HL-60 (cell line): ENCODE measurements around the gene HOXB6.

Source experiments
- DNase-seq, 2 experiments: peaks; one replicate each; pipeline ENCODE4 v3.0.0-alpha.2; 2010 to 2020; ENCODE audit warnings: low read depth in 1 of 2, low spot score in 1 of 2
- H3K27ac ChIP-seq: fragments of 250-450 bp; sonication (Bioruptor Pico); replicated peaks from 2 replicates; pipeline ENCODE4 v1.5.1; 2020; ENCODE audit warnings: mild to moderate bottlenecking, moderate library complexity
- H3K27me3 ChIP-seq: fragments of 250-450 bp; sonication (Bioruptor Pico); 2 replicates; pipeline ENCODE4 v1.5.1; 2021; ENCODE audit warnings: mild to moderate bottlenecking, moderate library complexity; ENCODE audit not compliant: insufficient read depth, poor library complexity, severe bottlenecking
- H3K4me3 ChIP-seq: replicated peaks from 2 replicates; pipeline ENCODE4 v1.5.1; 2011; ENCODE audit warnings: mild to moderate bottlenecking, control low read depth, low read length; ENCODE audit not compliant: insufficient read depth
- GABPA ChIP-seq: IDR thresholded peaks from 2 replicates; pipeline ENCODE4 v1.6.1; 2012; ENCODE audit warnings: low read depth
- POLR2AphosphoS5 ChIP-seq: IDR thresholded peaks from 2 replicates; pipeline ENCODE4 v1.6.1; 2012; ENCODE audit warnings: low read depth
- SPI1 ChIP-seq: IDR thresholded peaks from 2 replicates; pipeline ENCODE4 v1.6.1; 2012; ENCODE audit warnings: low read depth, mild to moderate bottlenecking, borderline replicate concordance
- TF ChIP-seq, protein P1 (sequence below): IDR thresholded peaks from 2 replicates; pipeline ENCODE4 v1.6.1; 2012; ENCODE audit warnings: low read depth; ENCODE audit not compliant: insufficient replicate concordance
- TF ChIP-seq, protein P2 (sequence below): IDR thresholded peaks from one replicate; pipeline ENCODE4 v1.5.1; 2011; ENCODE audit warnings: low read length, control low read depth, inconsistent platforms; ENCODE audit not compliant: insufficient read depth

The HOXB6 gene

DNA sequence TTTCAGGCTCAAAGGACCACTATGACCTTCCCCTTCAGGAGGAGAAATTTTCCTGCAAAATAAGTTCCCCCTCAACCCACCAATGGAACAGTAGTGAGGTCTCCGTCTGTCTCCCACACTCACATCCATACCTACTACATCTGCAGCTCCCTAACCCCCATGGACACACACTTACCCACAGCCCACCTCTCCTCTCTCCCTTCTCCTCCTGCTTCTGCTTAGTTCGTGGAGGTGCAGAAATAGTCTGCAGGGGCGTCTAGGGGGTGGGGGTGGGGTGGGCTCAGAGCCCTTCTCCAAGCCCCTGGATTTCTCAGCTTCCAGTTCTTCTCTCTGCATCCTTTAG, 35.6 kb downstream of the HOXB6 start:
- H3K27me3 ChIP-seq = peaks cover 68% of the 10 kb centered on the region
- no peak for DNase-seq
- no peak overlapping the region for H3K27ac ChIP-seq
- no peak overlapping the region for H3K4me3 ChIP-seq
- TF ChIP-seq, protein P1, sequence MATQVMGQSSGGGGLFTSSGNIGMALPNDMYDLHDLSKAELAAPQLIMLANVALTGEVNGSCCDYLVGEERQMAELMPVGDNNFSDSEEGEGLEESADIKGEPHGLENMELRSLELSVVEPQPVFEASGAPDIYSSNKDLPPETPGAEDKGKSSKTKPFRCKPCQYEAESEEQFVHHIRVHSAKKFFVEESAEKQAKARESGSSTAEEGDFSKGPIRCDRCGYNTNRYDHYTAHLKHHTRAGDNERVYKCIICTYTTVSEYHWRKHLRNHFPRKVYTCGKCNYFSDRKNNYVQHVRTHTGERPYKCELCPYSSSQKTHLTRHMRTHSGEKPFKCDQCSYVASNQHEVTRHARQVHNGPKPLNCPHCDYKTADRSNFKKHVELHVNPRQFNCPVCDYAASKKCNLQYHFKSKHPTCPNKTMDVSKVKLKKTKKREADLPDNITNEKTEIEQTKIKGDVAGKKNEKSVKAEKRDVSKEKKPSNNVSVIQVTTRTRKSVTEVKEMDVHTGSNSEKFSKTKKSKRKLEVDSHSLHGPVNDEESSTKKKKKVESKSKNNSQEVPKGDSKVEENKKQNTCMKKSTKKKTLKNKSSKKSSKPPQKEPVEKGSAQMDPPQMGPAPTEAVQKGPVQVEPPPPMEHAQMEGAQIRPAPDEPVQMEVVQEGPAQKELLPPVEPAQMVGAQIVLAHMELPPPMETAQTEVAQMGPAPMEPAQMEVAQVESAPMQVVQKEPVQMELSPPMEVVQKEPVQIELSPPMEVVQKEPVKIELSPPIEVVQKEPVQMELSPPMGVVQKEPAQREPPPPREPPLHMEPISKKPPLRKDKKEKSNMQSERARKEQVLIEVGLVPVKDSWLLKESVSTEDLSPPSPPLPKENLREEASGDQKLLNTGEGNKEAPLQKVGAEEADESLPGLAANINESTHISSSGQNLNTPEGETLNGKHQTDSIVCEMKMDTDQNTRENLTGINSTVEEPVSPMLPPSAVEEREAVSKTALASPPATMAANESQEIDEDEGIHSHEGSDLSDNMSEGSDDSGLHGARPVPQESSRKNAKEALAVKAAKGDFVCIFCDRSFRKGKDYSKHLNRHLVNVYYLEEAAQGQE = no peak

DNA sequence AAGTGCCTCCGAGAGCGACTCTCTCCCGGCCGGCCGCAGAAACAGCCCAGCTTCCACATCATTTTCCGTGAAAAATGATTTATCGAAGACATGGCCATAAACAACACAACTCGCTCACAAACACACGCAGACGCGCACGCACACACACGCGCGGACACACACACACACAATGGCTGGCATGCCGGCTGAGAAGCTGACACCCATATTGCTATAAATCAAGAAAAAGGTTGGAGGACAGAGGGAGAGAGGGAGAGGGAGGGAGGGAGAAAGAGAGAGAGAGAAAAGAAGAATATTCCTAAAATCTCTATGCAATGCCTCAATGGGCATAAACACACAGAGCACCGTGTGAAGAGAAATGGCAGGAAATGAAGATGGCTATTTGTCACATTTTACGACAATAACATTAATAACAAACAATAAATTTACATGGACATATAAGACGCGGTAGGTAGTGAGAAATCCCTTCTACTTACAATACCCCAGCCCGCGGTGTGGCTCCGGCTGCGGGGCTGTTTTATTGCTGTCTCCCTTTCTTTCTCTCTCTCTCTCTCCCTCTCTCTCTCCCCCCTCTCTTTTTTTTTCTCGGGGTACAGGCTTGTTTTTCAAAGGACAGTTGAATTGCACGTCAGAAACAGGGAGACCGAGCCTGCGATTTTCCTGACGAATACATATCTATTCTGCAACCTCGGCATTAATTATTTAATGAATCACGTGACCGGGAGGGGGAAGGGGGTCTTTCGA, 36.1 kb downstream of the HOXB6 start:
- no peak for DNase-seq
- Histone ChIP-seq H3K27me3 (peaks cover 63% of the 10 kb centered on the region), H3K27ac (no peak overlapping the region), H3K4me3 (no peak overlapping the region)
- TF ChIP-seq, protein P1 = no peak

DNA sequence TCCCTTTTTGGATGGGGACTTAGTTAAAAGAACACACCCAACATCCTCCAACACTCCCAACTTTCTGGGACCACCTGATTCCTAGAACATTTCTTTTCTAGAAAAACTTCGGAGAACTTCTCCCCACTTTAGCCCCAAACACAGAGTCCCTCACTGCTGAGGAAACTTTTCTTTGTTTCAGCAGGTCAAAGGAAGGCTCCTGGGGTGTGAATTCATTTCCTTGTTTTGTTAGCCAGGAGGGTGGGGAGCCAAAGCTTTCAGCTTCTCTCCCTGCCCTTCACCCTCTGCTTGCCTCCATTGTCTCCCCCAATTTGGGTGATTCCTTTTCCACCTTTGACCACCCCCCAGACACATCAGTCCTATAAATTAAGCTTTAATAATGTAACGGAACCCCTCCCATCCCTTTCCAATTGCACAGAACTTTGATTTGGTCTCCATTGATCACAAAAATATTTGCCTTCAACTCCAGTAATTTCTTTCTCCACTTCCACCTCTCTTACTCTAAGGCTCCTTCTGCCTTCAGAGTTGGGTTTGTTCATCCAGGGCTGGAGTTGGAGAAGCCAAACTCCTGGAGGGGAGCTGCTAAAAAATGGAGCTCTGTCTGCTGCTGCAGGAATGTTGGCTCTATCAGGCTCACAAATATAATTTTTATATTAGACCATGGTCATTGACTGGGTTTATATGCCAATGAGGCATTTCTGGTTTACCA, 37.0 kb downstream of the HOXB6 start:
- TF ChIP-seq POLR2AphosphoS5 (no peak), GABPA (no peak), SPI1 (no peak)
- no peak for DNase-seq
- H3K27ac ChIP-seq = no peak overlapping the region
- H3K4me3 ChIP-seq = no peak overlapping the region
- H3K27me3 ChIP-seq = peaks cover 61% of the 10 kb centered on the region

DNA sequence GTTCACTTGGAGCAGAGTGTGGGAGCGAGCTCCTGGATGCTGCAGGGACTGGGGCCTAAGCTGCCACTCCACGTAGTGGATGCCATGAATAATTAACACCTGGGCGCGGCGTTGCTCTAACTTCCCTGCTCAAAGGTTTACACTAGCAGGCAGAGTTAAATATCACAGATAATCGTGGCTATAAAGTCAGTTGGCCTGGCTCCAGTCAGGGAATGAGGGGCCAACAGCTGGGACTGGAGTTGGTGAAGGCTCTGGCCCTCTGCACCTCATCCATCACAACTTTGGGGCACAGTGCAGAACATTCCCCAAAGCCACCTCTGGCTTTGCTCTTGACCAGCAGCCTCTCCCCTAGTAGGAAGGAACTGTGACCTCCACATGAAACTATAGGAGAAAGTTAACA, 37.6 kb downstream of the HOXB6 start:
- Histone ChIP-seq H3K27ac (no peak overlapping the region), H3K27me3 (peaks cover 60% of the 10 kb centered on the region)

More for the DNA sequence above, 37.6 kb downstream of the HOXB6 start:
- no peak for TF ChIP-seq GABPA
- TF ChIP-seq SPI1 = no peak
- TF ChIP-seq POLR2AphosphoS5 = no peak
- TF ChIP-seq, protein P1 = no peak
- TF ChIP-seq, protein P2, sequence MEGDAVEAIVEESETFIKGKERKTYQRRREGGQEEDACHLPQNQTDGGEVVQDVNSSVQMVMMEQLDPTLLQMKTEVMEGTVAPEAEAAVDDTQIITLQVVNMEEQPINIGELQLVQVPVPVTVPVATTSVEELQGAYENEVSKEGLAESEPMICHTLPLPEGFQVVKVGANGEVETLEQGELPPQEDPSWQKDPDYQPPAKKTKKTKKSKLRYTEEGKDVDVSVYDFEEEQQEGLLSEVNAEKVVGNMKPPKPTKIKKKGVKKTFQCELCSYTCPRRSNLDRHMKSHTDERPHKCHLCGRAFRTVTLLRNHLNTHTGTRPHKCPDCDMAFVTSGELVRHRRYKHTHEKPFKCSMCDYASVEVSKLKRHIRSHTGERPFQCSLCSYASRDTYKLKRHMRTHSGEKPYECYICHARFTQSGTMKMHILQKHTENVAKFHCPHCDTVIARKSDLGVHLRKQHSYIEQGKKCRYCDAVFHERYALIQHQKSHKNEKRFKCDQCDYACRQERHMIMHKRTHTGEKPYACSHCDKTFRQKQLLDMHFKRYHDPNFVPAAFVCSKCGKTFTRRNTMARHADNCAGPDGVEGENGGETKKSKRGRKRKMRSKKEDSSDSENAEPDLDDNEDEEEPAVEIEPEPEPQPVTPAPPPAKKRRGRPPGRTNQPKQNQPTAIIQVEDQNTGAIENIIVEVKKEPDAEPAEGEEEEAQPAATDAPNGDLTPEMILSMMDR = no peak
- H3K4me3 ChIP-seq = no peak overlapping the region
- DNase-seq = no peak
